ENCODE results near the gene TEX14.
"Not testable (repeated sequence)": the region's sequence is repeated elsewhere in the genome, so short reads cannot be mapped to it uniquely, and the experiment has no call there.

TEX14 gene

DNA sequence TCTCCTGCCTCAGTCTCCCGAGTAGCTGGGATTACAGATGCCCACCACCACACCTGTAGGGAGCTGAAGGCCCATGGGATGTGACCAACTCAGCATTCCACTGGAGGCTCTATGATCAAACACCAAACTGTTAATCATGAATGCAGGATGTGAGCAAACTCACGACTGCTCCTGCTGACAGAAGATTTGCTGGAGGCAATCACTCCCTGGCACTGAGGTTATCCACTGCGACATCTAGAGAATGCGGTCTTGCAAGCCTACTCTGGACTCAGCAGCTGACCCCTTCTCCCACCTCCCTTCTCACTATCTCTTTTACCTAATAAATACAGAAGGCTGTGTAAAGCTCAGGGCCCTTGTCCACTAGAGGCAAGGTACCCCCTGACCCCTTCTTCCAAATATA is 4.9 kb downstream of the TEX14 start:
- no peak for DNase-seq

DNA sequence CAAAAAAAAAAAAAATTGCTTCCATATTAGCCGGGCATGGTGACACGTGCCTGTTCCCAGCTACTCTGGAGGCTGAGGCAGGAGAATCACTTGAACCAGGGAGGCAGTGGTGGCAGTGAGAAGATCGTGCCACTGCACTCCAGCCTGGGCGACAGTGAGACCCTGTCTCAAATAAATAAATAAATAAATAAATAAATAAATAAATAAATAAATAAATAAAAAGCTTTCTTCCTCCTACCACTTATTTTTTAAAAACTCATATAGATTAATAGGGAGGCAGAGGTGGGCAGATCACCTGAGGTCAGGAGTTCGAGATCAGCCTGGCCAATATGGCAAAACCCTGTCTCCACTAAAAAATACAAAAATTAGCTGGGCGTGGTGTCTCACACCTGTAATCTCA is 7.4 kb downstream of the TEX14 start:
- DNase-seq: not testable (repeated sequence)

DNA sequence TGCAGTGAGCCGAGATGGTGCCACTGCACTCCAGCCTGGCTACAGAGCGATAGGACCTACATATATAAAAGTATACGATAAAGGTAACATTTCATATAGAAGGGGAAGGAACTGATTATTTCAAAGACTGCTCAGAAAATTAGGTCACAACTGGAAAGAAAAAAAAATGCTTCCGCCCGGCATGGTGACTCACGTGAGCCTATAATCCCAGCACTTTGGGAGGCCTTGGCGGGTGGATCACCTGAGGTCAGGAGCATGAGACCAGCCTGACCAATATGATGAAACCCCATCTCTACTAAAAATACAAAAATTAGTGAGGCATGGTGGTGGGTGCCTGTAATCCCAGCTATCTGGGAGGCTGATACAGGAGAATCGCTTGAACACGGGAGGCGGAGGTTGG is 7.8 kb downstream of the TEX14 start:
- no peak for DNase-seq

DNA sequence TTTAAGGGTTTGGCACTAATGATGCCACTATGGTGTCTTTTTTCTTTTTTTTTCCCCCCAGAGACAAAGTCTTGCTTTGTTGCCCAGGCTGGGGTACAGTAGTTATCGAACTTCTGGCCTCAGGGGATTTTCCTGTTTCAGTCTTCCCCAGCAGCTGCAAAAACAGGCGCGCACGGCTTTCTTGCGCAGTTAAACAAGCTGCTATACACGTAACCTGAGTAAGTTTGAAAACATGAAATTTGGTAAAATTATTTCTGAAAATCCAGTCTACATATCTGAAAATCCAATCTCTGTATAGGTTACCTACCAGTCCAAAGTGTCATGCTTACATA is 11.8 kb downstream of the TEX14 start:
- DNase-seq: peak; percentile 14

DNA sequence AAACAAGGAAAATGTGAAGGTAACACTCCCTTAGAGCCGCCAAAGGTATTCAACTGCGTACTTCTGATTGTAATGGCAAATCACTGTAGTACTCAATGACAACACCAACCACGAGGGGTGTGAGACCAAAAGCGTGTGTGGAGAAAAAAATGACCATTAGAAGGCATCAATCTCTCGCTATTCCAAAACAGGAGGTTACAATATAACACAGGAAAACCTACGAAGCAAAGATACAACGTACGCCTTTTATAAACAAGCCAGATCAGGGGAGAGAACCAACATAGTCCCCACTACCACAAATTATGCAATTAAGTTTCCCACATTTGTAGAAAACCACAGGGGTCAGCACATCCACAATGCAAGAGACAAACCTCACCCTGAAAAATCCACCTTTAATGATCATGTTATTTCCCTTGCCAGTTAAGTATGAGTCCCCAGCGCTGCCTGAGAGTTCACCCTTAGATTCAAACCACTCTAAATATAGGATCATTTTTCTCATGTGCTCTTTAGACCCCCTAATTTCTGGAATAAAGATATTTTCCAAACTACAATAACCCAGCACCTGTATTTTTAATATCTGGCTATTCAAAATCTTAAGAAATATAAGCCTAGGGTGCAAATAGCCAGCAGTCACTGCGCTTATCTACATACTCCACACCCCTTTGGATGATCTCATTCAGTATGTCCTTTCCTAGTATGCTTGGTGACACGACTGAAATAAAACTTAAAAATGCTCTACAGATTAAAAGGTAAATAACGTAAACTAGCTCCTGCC is 12.4 kb downstream of the TEX14 start:
- peak; percentile 19 for DNase-seq

DNA sequence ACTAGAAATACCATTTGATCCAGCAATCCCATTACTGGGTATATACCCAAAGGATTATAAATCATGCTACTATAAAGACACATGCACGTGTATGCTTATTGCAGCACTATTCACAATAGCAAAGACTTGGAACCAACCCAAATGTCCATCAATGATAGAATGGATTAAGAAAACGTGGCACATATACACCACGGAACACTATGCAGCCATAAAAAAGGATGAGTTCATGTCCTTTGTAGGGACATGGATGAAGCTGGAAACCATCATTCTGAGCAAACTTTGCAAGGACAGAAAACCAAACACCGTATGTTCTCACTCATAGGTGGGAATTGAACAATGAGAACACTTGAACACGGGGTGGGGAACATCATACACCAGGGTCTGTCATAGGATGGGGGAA is 13.6 kb downstream of the TEX14 start:
- DNase-seq: not testable (repeated sequence)

DNA sequence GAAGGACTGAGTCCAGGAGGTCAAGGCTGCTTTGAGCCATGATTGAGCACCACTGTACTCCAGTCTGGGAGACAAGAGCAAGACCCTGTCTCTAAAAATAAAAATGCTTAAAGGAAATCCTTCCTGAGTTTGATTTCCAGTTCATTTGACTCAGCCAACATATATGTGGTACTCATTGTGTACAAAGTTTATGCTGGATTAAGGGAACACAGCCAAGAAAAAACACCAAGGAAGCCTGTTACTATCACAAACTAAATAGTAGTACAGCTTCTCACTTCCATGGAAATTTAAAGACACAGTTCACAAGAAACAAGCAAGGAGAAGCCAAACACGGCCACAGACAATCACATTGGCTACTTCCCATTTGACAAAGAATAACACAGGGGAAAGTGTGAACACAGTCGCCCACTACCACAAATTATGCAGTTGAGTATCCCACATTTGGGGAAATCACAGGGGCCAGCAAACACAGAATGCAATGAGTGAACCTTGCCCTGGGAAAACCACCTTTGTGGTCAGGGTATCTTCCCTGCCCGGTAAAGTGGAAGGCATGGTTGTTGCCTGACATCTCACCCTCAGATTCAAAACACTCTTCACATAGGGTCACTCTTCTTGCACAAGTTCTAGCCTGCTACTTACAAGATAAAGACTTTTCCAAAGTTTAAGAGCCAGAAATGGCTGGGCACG is 14.5 kb downstream of the TEX14 start:
- no peak for DNase-seq

DNA sequence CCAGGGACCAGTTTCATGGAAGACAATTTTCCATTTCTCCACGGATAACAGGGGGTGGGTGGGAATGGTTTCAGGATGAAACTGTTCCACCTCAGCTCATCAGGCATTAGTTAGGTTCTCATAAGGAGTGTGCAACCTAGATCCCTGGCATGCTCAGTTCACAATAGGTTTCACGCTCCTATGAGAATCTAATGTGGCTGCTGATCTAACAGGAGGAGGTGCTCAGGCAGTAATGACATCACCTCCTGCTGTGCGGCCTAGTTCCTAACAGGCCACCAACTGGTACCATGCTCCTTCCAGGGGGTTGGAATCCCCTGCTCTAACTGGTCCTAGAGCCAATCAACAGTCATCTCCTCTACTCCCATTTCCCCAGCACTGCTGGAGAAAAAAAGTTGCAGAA is 19.9 kb downstream of the TEX14 start:
- peak; percentile 91 for DNase-seq

DNA sequence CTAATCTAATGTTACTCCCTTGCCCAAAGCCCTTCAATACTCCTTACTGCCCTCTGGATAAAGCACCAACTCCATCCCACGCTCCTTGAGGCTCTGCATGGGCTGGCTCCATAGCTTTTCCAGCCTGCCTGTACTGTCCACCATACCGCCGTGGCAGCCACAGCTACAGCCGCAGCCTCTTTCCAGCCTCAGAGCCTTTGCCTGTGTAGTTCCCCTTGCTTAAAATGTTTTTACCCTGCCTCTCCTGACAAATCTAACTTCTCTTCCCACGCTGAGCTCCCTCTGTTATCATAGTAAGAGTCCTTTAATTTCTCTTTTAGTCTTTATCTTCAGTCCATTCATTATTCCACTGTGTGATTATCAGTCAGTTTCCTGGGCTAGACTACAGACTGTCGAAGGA is 22.0 kb downstream of the TEX14 start:
- DNase-seq: no peak

DNA sequence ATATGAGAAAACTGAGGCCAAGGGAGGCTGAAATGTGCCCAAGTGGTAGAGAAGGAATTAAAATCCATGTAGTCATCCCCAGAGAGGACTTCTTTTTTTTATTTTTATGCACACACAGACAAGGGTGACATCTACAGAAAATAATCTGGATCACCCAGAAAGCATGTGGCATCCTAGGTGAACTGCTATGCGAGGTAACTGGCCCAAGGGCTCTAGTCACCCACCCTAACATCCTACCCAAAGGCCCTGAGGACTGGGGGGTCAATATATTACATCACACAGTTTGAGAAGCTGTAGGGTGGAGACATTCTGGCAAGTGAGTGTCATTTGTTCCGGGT is 23.3 kb downstream of the TEX14 start:
- DNase-seq: no peak

DNA sequence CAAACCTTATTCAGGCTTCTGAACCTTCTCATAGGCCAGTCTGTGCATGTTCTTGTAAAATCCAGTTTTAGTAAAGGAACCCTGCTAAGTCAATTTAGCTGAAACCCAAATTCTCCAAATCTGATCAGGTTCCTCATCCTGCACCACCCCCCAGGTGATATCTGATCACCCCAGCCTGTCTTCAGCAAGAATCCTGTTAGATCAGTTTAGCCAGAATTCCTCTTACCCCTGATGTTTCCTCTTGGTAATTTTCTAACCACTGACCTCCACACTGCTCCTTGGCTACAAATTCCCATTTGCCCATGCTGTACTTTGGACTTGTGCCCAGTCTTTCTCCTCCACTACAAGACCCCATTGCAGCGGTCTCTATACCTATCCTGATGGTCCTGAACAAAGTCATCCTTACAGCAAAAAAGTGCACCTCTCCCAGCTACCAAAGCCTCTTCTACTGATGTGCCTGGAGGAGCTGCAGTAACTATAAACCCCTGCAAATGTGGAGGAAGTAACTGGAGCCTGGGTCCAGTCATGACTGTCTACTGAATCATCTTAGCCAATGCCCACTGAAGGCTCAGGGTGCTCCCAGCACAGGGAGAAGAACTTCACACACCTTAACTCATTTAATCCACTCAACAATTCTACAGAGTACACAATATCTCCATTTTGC is 23.8 kb downstream of the TEX14 start:
- DNase-seq: no peak

DNA sequence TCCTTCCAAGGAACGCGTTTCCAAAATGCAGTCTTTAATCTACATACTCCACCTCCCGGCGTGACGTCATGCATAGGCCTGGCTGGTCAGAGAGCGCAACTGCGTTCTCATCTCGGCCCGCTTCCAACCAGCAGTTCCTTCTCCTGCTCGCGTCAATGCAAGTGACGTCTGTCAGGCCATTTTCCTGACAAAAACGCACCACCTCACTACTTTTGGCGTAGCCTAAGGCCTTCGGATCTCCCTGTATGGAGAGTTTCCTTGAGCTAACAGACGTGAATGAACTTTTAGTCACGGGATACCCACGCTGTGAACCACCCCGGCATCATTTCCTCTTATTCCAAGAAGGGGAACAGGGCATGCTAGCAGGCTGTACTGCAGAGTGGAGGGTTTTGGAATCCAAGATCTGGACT is 25.0 kb downstream of the TEX14 start:
- peak; percentile 53 for DNase-seq

DNA sequence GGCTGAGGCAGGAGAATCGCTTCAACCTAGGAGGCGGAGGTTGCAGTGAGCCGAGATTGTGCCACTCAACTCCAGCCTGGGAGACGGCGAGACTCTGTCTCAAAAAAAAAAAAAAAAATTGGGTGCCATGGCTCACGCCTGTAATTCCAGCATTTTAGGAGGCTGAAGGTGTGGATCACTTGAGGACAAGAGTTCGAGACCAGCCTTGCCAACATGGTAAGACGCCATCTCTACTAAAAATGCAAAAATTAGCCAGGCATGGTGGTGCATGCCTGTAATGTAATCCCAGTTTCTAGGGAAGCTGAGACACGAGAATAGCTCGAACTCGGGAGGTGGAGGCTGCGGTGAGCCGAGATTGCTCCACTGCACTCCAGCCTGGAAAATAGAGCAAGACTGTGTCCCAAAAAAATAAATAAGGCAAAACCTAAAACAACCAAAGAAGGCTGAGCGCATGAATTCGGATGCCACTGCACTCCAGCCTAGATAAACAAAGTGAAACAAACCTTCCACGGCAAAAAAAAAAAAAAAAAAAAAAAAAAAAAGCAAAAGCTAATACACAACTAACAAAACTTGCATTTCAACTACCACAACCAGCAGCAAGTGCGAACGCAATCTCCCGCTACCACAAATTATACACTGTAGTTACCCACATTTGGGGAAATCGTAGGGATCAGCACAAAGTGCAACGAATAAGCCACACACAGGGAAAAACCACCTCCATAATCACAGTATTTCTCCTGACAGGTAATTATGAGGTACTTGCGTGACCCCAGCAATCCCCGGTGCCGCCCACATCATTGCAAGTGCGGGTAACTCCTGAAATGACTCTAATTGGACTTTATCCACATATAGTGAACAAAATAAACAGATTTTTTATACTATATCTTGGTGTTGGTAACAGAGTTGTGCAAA is 25.6 kb downstream of the TEX14 start:
- DNase-seq: no peak

DNA sequence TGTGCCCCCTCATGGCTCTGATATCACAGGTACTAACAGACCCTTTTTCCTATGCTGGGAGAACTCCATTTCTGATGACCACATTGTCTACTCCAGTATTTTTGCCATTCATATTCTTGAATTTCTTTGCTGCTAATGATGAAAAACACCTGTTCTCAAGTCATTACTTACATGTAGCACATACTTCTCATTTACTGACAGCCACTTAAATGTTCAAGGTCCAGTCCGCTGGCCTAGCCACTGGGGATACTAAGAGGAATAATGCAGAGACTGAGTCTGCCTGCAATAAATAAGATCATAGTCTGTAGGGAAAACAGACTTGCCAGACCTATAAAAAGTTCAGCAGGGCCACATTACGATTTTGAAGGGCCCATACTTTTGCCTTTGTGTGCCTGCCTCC is 27.5 kb downstream of the TEX14 start:
- DNase-seq: no peak

DNA sequence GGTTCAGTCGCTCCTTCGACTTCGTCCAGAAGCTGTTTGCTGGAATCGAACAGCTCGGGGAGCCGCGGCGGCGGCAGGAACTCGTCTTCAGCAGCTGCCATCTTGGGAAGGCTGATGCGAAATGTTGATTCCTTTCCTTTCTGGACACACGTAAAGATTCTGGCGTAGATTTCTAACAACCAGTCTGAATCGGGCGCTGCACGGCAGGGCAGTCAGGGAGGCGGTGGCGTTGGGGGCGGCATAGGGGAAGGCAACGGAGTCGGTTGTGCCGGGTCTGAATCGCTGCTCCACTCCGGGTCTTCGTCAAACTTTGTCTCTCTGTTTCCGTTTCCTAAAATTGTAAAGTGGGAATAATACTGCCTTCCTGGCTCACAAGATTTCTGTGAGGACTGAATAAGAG is 30.3 kb downstream of the TEX14 start:
- no peak for DNase-seq

DNA sequence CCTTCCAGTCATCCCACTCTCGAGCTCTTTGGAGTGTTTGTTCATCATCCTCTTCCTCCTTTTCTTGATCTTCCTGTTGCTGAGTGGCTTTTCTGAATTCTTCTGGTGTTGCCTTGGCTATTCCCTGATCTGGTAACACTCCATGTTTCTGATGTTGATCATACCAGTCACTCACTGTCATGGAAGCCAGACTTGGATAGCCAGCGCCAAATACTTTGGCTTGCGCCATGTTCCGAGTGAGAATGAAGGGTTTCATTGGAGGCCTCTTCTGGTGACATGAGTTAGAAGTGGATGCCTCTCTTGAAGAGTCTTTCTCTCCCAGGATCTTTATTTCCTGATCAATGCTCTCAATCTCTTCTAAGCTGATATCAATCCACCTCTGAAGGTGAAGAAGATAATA is 31.2 kb downstream of the TEX14 start:
- DNase-seq: no peak

DNA sequence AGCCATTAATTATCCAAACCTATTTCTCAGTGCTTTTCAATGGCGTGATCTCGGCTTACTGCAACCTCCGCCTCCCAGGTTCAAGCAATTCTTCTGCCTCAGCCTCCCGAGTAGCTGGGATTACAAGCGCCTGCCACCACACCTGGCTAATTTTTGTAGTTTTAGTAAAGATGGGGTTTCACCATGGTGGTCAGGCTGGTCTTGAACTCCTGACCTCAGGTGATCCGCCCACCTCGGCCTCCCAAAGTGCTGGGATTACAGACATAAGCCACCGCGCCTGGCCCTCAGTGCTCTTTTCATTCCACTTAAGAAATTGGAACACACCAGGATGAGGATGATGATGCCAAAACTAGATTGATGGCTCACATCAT is 32.1 kb downstream of the TEX14 start:
- DNase-seq: not testable (repeated sequence)

DNA sequence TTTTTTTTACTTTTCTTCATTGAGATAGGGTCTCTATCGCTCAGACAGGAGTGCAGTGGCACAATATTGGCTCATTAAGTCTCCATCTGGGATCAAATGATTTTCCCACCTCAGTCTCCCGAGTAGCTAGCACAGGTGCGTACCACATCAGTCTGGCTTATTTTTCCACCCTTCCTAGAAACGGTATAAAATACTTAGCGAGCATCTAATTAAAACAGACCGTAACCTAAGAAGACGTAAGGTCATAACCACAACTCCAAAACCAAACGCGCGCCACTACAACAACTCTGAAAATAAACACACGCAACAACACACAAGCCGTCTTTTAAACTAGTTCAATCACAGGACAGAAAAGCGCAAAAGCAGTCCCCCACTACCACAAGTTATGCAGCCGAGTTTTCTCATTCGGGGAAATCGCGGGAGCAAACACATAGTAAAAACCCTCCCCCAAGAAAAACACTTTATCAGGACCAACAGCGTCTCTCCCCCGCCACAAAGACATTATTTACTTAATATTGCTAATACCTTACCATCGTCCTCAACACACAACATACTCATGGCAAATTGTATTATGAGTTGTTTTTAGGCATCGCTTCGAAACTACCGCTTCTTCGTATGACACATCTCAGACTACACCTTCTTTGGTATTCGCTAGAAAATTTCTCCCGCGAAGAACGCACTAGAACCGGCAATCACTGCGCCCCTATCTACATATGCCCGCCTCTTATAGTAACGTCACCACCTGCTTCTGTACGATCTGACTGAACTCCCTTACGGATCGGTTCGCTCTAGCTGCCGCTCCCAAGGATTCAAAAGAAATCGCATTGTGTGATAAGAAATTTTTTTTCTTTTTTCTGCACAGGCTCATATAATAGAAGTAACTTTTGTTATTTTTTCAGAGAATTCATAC is 32.8 kb downstream of the TEX14 start:
- peak; percentile 99 for DNase-seq

DNA sequence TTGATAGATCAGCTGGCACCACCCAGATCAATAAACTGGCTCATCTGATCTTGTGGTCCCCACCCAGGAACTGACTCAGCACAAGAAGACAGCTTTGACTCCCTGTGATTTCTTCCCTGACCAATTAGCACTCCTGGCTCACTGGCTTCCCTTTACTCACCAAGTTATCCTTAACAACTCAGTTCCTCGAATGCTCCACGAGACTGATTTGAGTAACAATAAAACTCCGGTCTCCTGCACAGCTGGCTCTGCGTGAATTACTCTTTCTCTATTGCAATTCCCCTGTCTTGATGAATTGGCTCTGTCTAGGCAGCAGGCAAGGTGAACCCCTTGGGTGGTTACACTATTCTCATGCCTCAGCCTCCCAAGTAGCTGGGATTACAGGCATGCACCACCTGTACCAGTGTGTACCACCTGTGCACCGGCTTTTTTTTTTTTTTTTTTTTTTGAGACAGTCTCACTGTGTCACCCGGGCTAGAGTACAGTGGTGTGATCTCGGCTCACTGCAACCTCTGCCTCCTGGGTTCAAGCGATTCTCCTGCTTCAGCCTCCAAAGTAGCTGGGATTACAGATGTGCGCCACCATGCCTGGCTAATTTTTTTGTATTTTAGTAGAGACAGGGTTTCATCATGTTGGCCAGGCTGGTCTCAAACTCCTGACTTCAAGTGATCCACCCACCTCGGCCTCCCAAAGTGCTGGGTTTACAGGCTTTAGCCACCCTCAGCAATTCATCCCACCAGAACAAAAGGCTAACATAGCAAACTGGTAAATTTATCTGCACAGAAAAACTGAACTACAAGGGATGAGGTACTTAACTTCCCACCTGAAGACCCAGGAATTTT is 33.7 kb downstream of the TEX14 start:
- DNase-seq: not testable (repeated sequence)

DNA sequence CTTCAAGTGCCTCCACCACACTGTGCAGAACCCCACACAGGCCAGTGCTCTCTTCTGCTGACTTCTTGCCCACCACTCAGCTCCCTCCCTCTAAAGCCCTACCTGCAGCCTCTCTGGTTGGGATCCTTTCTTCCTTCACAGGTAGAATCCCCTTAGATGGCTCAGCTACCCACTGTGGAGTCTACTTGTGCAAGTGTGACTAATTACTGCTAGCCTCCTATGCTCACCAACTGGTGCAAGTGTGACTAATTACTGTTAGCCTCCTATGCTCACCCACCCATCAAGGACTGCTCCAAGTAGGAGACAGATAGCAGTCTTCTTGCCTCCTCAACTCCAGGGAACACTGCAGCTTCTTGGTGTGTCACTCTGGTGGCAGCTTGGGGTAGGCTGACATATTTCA is 43.6 kb downstream of the TEX14 start:
- DNase-seq: no peak

DNA sequence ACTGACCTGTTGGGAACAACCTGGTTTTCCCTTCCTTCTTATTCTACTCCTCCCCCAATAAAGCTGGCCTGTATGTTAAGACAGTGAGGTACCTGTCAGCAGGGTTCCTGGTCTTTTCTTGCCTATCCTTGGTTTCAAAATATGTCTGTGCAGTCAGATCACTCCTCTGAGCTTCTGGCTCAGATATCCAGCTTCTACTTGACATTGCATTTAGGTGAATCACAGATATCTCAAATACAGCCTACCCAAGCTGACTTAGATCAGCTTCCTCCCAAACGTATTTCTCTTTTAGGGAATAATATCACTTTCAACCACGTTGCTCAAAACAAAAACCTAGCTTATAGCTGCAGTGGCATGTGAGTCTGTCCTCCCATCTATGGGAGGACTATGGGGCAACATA is 48.7 kb downstream of the TEX14 start:
- no peak for DNase-seq
